ENCODE measurements around the gene SLC6A1. TPM values are rescaled to one million over a fixed set of nuclear protein-coding genes. Genes with fewer than 3 reads are reported as not detected.

Gene SLC6A1
- total RNA-seq, 2 experiments from 2014 or later = not detected

DNA sequence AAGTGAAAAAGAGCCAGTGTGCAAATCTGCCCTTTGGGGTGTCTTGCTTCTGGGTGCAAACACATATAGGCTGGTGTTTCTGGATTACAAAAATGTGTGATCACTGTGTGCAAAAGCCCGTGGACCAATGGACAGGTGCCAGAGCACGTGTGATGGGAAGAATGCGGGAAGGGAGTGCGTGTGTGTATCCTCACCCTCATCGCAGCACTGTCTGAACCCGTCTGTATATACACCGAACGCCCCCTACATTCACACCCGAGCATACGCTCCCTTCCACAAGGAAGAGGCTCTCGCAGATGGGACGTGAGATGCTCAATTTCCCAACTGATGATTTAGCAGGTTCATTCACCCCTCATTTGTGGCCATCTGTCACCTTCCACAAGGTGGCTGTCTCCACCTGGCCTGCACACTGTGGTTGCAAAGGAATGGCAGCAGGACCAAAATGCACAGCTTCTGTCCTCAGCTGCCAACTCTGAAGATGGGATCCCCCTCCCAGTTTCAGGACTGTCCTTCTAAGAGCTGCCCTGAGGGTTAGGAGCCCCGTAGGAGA lies 19.4 kb upstream of the SLC6A1 start:
- Histone ChIP-seq H3K4me1 (ENCODE audit: insufficient read depth, low read length) (no peaks in the 10 kb centered on the region), H3K9me3 (ENCODE audit: control insufficient read depth in 1 of 2, insufficient read depth in 1 of 2, low read length in 2 of 2) (no peaks in the 10 kb centered on the region), H3K27ac (ENCODE audit: low read depth in 1 of 2, low read length in 2 of 2) (no peak overlapping the region), H3K4me3 (ENCODE audit: low read length) (no peak overlapping the region), H3K36me3 (ENCODE audit: insufficient read depth, low read length) (no peaks in the 10 kb centered on the region), H3K27me3 (ENCODE audit: control insufficient read depth in 1 of 2, insufficient read depth in 2 of 2, low read length in 2 of 2) (peaks cover 4 to 8% of the 10 kb centered on the region in 2 experiments)
- peaks cover 48% of the 10 kb centered on the region for H3K27me3 Mint-ChIP-seq
- H3K4me3 Mint-ChIP-seq = no peak overlapping the region
- TF ChIP-seq, protein P1, sequence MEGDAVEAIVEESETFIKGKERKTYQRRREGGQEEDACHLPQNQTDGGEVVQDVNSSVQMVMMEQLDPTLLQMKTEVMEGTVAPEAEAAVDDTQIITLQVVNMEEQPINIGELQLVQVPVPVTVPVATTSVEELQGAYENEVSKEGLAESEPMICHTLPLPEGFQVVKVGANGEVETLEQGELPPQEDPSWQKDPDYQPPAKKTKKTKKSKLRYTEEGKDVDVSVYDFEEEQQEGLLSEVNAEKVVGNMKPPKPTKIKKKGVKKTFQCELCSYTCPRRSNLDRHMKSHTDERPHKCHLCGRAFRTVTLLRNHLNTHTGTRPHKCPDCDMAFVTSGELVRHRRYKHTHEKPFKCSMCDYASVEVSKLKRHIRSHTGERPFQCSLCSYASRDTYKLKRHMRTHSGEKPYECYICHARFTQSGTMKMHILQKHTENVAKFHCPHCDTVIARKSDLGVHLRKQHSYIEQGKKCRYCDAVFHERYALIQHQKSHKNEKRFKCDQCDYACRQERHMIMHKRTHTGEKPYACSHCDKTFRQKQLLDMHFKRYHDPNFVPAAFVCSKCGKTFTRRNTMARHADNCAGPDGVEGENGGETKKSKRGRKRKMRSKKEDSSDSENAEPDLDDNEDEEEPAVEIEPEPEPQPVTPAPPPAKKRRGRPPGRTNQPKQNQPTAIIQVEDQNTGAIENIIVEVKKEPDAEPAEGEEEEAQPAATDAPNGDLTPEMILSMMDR (IDR thresholded peaks at IDR 0.05) = no peak
- ATAC-seq (ENCODE audit: poor library complexity) (no peak), DNase-seq (no peak)
- H3K27ac Mint-ChIP-seq = no peak overlapping the region
- POLR2A ChIA-PET = no interaction called here
- CTCF ChIA-PET = no interaction called here
- intact Hi-C loops (cut with DNase I, micrococcal nuclease) = no loop called here
- H3K36me3 Mint-ChIP-seq (ENCODE audit: low read depth) = no peaks in the 10 kb centered on the region
- no peaks in the 10 kb centered on the region for H3K4me1 Mint-ChIP-seq (ENCODE audit: low read depth)
- H3K9me3 Mint-ChIP-seq = no peaks in the 10 kb centered on the region

DNA sequence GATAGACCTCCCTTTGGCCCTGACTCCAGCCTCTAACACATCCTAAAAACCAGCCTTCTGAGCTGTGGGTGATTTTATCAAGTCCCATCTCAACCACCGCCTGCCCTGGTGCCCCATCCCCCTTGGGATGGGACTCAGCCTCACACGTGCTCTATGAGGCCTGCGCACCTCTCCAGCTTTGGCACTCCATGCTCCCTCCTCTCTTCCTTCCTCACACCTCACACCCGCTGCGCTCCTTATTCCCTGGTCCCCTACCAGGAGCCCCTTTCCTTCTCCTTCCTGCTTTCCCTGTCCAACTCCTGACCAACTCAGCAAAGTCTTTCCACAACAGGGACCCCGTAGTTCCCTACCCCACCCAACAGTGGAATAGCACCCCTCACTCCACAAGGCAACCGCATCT lies 18.4 kb upstream of the SLC6A1 start:
- DNase-seq (no peak), ATAC-seq (ENCODE audit: poor library complexity) (no peak)
- no peaks in the 10 kb centered on the region for H3K9me3 ChIP-seq (ENCODE audit: control insufficient read depth in 1 of 2, insufficient read depth in 1 of 2, low read length in 2 of 2)
- Mint-ChIP-seq H3K4me3 (no peak overlapping the region), H3K27me3 (peaks cover 45% of the 10 kb centered on the region), H3K4me1 (ENCODE audit: low read depth) (no peaks in the 10 kb centered on the region), H3K36me3 (ENCODE audit: low read depth) (no peaks in the 10 kb centered on the region), H3K9me3 (no peaks in the 10 kb centered on the region), H3K27ac (no peak overlapping the region)
- TF ChIP-seq, protein P1 (IDR thresholded peaks at IDR 0.05) = no peak
- peaks cover 4 to 8% of the 10 kb centered on the region in 2 experiments for H3K27me3 ChIP-seq (ENCODE audit: control insufficient read depth in 1 of 2, insufficient read depth in 2 of 2, low read length in 2 of 2)
- no peak overlapping the region for H3K27ac ChIP-seq (ENCODE audit: low read depth in 1 of 2, low read length in 2 of 2)
- POLR2A ChIA-PET = no interaction called here
- H3K4me1 ChIP-seq (ENCODE audit: insufficient read depth, low read length) = no peaks in the 10 kb centered on the region
- H3K36me3 ChIP-seq (ENCODE audit: insufficient read depth, low read length) = no peaks in the 10 kb centered on the region
- no peak overlapping the region for H3K4me3 ChIP-seq (ENCODE audit: low read length)
- intact Hi-C loops (cut with DNase I, micrococcal nuclease) = no loop called here
- CTCF ChIA-PET = no interaction called here

- Histone ChIP-seq H3K27me3 (ENCODE audit: control insufficient read depth in 1 of 2, insufficient read depth in 2 of 2, low read length in 2 of 2) (peaks cover 4 to 8% of the 10 kb centered on the region in 2 experiments), H3K27ac (ENCODE audit: low read depth in 1 of 2, low read length in 2 of 2) (no peak overlapping the region), H3K4me3 (ENCODE audit: low read length) (no peak overlapping the region), H3K4me1 (ENCODE audit: insufficient read depth, low read length) (no peaks in the 10 kb centered on the region), H3K36me3 (ENCODE audit: insufficient read depth, low read length) (no peaks in the 10 kb centered on the region), H3K9me3 (ENCODE audit: control insufficient read depth in 1 of 2, insufficient read depth in 1 of 2, low read length in 2 of 2) (no peaks in the 10 kb centered on the region)
- Mint-ChIP-seq H3K4me3 (no peak overlapping the region), H3K36me3 (ENCODE audit: low read depth) (no peaks in the 10 kb centered on the region), H3K27me3 (peaks cover 47% of the 10 kb centered on the region), H3K27ac (no peak overlapping the region), H3K9me3 (no peaks in the 10 kb centered on the region), H3K4me1 (ENCODE audit: low read depth) (no peaks in the 10 kb centered on the region)
- intact Hi-C loops (cut with DNase I, micrococcal nuclease) = no loop called here
- POLR2A ChIA-PET = no interaction called here
- CTCF ChIA-PET = no interaction called here
- DNase-seq (no peak), ATAC-seq (ENCODE audit: poor library complexity) (no peak)
- TF ChIP-seq, protein P1 (IDR thresholded peaks at IDR 0.05) = no peak
These were observed 17.7 kb upstream of the SLC6A1 start for GRCh38 chr3:10974746-10975375.

Data from CD4-positive, alpha-beta T cell (primary cell).